ENCODE results near the gene LRCH3. TPM values are rescaled to one million over a fixed set of nuclear protein-coding genes. Genes with fewer than 3 reads are reported as not detected.

The LRCH3 gene
- total RNA-seq, 4 donors from 2014 or later: 19.2 to 69.3 (median 28.3) TPM

GRCh38 chr3:197800379-197800778 is 9.3 kb downstream of the LRCH3 start:
- Histone ChIP-seq H3K4me3 (no peak overlapping the region), H3K9me3 (no peaks in the 10 kb centered on the region), H3K27ac (no peak overlapping the region), H3K4me1 (peaks cover 9% of the 10 kb centered on the region), H3K36me3 (no peaks in the 10 kb centered on the region), H3K27me3 (no peaks in the 10 kb centered on the region)
- 84% methylated on average over 3 of the region's 3 CpGs for WGBS
- TF ChIP-seq EP300 (IDR thresholded peaks at IDR 0.05) (no peak), POLR2AphosphoS5 (IDR thresholded peaks at IDR 0.05) (no peak), CTCF (IDR thresholded peaks at IDR 0.05) (no peak), POLR2A (IDR thresholded peaks at IDR 0.05) (no peak)
- DNase-seq (ENCODE audit: low spot score in 2 of 2): no peak

GRCh38 chr3:197801891-197802778 is 11.1 kb downstream of the LRCH3 start:
- no peak for DNase-seq (ENCODE audit: low spot score in 2 of 2)
- Histone ChIP-seq H3K4me3 (no peak overlapping the region), H3K4me1 (peaks cover 9% of the 10 kb centered on the region), H3K27ac (peak overlapping the region; percentile 5), H3K9me3 (no peaks in the 10 kb centered on the region), H3K27me3 (no peaks in the 10 kb centered on the region), H3K36me3 (no peaks in the 10 kb centered on the region)
- 62% methylated on average over 8 of the region's 8 CpGs for WGBS
- TF ChIP-seq CTCF (IDR thresholded peaks at IDR 0.05) (peak in 1 of 2 donors; percentile 21), POLR2AphosphoS5 (IDR thresholded peaks at IDR 0.05) (no peak), POLR2A (IDR thresholded peaks at IDR 0.05) (no peak), EP300 (IDR thresholded peaks at IDR 0.05) (no peak)

- no peak overlapping the region for H3K4me3 ChIP-seq
- no peaks in the 10 kb centered on the region for H3K9me3 ChIP-seq
- H3K27me3 ChIP-seq: no peaks in the 10 kb centered on the region
- no peaks in the 10 kb centered on the region for H3K36me3 ChIP-seq
- peaks cover 10% of the 10 kb centered on the region for H3K4me1 ChIP-seq
- WGBS: 80% methylated on average over 3 of the region's 3 CpGs
- no peak for TF ChIP-seq POLR2AphosphoS5 (IDR thresholded peaks at IDR 0.05)
- no peak for TF ChIP-seq POLR2A (IDR thresholded peaks at IDR 0.05)
- TF ChIP-seq EP300 (IDR thresholded peaks at IDR 0.05): no peak
- TF ChIP-seq CTCF (IDR thresholded peaks at IDR 0.05): no peak
- H3K27ac ChIP-seq: no peak overlapping the region
- no peak for DNase-seq (ENCODE audit: low spot score in 2 of 2)
Measured at GRCh38 chr3:197802779-197803459, 11.9 kb downstream of the LRCH3 start.

GRCh38 chr3:197804511-197804910 is 13.5 kb downstream of the LRCH3 start:
- no peaks in the 10 kb centered on the region for H3K9me3 ChIP-seq
- no peak for DNase-seq (ENCODE audit: low spot score in 2 of 2)
- WGBS: 83% methylated on average over 4 of the region's 4 CpGs
- no peak overlapping the region for H3K27ac ChIP-seq
- no peaks in the 10 kb centered on the region for H3K36me3 ChIP-seq
- no peaks in the 10 kb centered on the region for H3K27me3 ChIP-seq
- H3K4me1 ChIP-seq: peaks cover 26% of the 10 kb centered on the region
- no peak for TF ChIP-seq POLR2AphosphoS5 (IDR thresholded peaks at IDR 0.05)
- TF ChIP-seq POLR2A (IDR thresholded peaks at IDR 0.05): no peak
- no peak for TF ChIP-seq EP300 (IDR thresholded peaks at IDR 0.05)
- no peak for TF ChIP-seq CTCF (IDR thresholded peaks at IDR 0.05)
- H3K4me3 ChIP-seq: no peak overlapping the region

GRCh38 chr3:197807969-197808587 is 17.0 kb downstream of the LRCH3 start:
- H3K4me1 ChIP-seq: peaks cover 34% of the 10 kb centered on the region
- H3K36me3 ChIP-seq: no peaks in the 10 kb centered on the region
- TF ChIP-seq CTCF (IDR thresholded peaks at IDR 0.05) (no peak), POLR2AphosphoS5 (IDR thresholded peaks at IDR 0.05) (no peak), EP300 (IDR thresholded peaks at IDR 0.05) (no peak), POLR2A (IDR thresholded peaks at IDR 0.05) (no peak)
- no peaks in the 10 kb centered on the region for H3K9me3 ChIP-seq
- H3K27me3 ChIP-seq: no peaks in the 10 kb centered on the region
- 74% methylated on average over 4 of the region's 4 CpGs for WGBS
- no peak overlapping the region for H3K4me3 ChIP-seq
- DNase-seq (ENCODE audit: low spot score in 2 of 2): no peak
- H3K27ac ChIP-seq: peak overlapping the region; percentile 40
